ENCODE data around the gene CCT5. TPM values are rescaled to one million over a fixed set of nuclear protein-coding genes. Genes with fewer than 3 reads are reported as not detected.

CCT5 gene
- total RNA-seq, 4 donors from 2014 or later, result 160 to 310 (median 239) TPM

- TF ChIP-seq CTCF (IDR thresholded peaks at IDR 0.05), result no peak
- no peak for DNase-seq (ENCODE audit: low spot score)
- no peak for ATAC-seq (ENCODE audit: low FRiP score)
Measured at GRCh38 chr5:10254686-10255085, 4.6 kb downstream of the CCT5 start.

GRCh38 chr5:10257870-10258269 lies 7.8 kb downstream of the CCT5 start:
- no peak for ATAC-seq (ENCODE audit: low FRiP score)
- no peak for TF ChIP-seq CTCF (IDR thresholded peaks at IDR 0.05)
- no peak for DNase-seq (ENCODE audit: low spot score)

GRCh38 chr5:10259899-10260298 lies 9.8 kb downstream of the CCT5 start:
- DNase-seq (ENCODE audit: low spot score) (no peak), ATAC-seq (ENCODE audit: low FRiP score) (no peak)
- no peak for TF ChIP-seq CTCF (IDR thresholded peaks at IDR 0.05)

- no peak for TF ChIP-seq CTCF (IDR thresholded peaks at IDR 0.05)
- DNase-seq (ENCODE audit: low spot score), result no peak
- ATAC-seq (ENCODE audit: low FRiP score), result no peak
Measured at GRCh38 chr5:10261065-10261464, 11.0 kb downstream of the CCT5 start.

- no peak for TF ChIP-seq CTCF (IDR thresholded peaks at IDR 0.05)
- DNase-seq (ENCODE audit: low spot score) (no peak), ATAC-seq (ENCODE audit: low FRiP score) (no peak)
Measured at GRCh38 chr5:10262121-10262774, 12.2 kb downstream of the CCT5 start.

- no peak for ATAC-seq (ENCODE audit: low FRiP score)
- TF ChIP-seq CTCF (IDR thresholded peaks at IDR 0.05), result no peak
Measured at GRCh38 chr5:10262995-10263394, 12.9 kb downstream of the CCT5 start.

GRCh38 chr5:10264604-10265003 lies 14.5 kb downstream of the CCT5 start:
- no peak for ATAC-seq (ENCODE audit: low FRiP score)
- no peak for TF ChIP-seq CTCF (IDR thresholded peaks at IDR 0.05)
- no peak for DNase-seq (ENCODE audit: low spot score)

More at GRCh38 chr5:10262995-10263394, 12.9 kb downstream of the CCT5 start:
- no peak for DNase-seq (ENCODE audit: low spot score)

All from omental fat pad (tissue), 4 donors.